H1 (cell line): Measurements from ENCODE around the gene KRTAP12-4.

Experiments used
- CBX5 ChIP-seq: fragments of 300-800, 300-1000 bp; sonication (generic); IDR thresholded peaks from 2 replicates; pipeline ENCODE4 v1.7.1; 2016; ENCODE audit warnings: antibody characterized with exemption, low read length, low read depth
- CTCF ChIP-seq, 3 experiments: IDR thresholded peaks; 1 replicate in 2 of 3; 2 replicates in 1 of 3; pipeline versions ENCODE4 v1.5.1 to v1.6.1; 2011; ENCODE audit warnings: low read length in 3 of 3, mild to moderate bottlenecking in 3 of 3, inconsistent platforms in 2 of 3, low read depth in 1 of 3, moderate library complexity in 1 of 3; ENCODE audit not compliant: insufficient read depth in 1 of 3; ENCODE audit errors: control extremely low read depth in 1 of 3
- EZH2 ChIP-seq: fragments of 200-600 bp; sonication (generic); IDR thresholded peaks from 2 replicates; pipeline ENCODE4 v1.7.1; 2012; ENCODE audit warnings: low read depth, mild to moderate bottlenecking, moderate library complexity, low read length, inconsistent platforms; ENCODE audit not compliant: severe bottlenecking
- JUND ChIP-seq: IDR thresholded peaks from 2 replicates; pipeline ENCODE4 v1.6.1; 2011; ENCODE audit warnings: mild to moderate bottlenecking, improper control_type of control experiment, low read length
- MAX ChIP-seq: IDR thresholded peaks from 2 replicates; pipeline ENCODE4 v1.6.1; 2012; ENCODE audit warnings: inconsistent platforms
- SIN3A ChIP-seq, 2 experiments: IDR thresholded peaks in 1 of 2; conservative IDR thresholded peaks in 1 of 2; 2 replicates each; pipeline ENCODE4 v1.6.1; 2011 to 2012; ENCODE audit warnings: low read length in 2 of 2, improper control_type of control experiment in 1 of 2, low read depth in 1 of 2, mild to moderate bottlenecking in 1 of 2
- SP1 ChIP-seq: IDR thresholded peaks from 2 replicates; pipeline ENCODE4 v1.6.1; 2011; ENCODE audit warnings: low read depth, low read length
- TBP ChIP-seq: IDR thresholded peaks from 2 replicates; pipeline ENCODE4 v1.6.1; 2011; ENCODE audit warnings: low read depth, low read length, improper control_type of control experiment
- YY1 ChIP-seq: IDR thresholded peaks from 2 replicates; pipeline ENCODE4 v1.6.1; 2011; ENCODE audit warnings: low read depth, mild to moderate bottlenecking, low read length

- no peak for TF ChIP-seq EZH2
- no peak for TF ChIP-seq YY1
- TF ChIP-seq SP1 = no peak
- no peak for TF ChIP-seq CBX5
- no peak for TF ChIP-seq MAX
- no peak for TF ChIP-seq CTCF (IDR thresholded peaks at IDR 0.05; ENCODE audit: control extremely low read depth in 1 of 3, insufficient read depth in 1 of 3, low read depth in 1 of 3, low read length in 3 of 3)
- no peak for TF ChIP-seq SIN3A (conservative IDR thresholded peaks at IDR 0.05 in 1 of 2, IDR thresholded peaks at IDR 0.05 in 1 of 2; ENCODE audit: low read depth in 1 of 2, low read length in 2 of 2)
- TF ChIP-seq TBP = no peak
- no peak for TF ChIP-seq JUND
These were observed 24.0 kb downstream of the KRTAP12-4 start for GRCh38 chr21:44630440-44630839.
